HG02943 (cell line): ENCODE data around the gene ACADVL.

Source experiments
- ATAC-seq: cut with Tn5 transposase; IDR thresholded peaks from one replicate; pipeline ENCODE4 v1.9.1; 2021; ENCODE audit warnings: mild to moderate bottlenecking, low read depth, moderate library complexity; ENCODE audit not compliant: unreplicated experiment

ACADVL gene

GRCh38 chr17:7249830-7250229, 30.1 kb downstream of the ACADVL start:
- no peak for ATAC-seq

GRCh38 chr17:7250695-7251627, 31.2 kb downstream of the ACADVL start:
- ATAC-seq = no peak

- ATAC-seq = peak; percentile 80
Measured at GRCh38 chr17:7251661-7252175, 32.0 kb downstream of the ACADVL start, which contains the start of gene CTDNEP1. CTDNEP1 (minus strand) TSS chr17:7251734; CDS start chr17:7251296, 438 bp downstream.

- ATAC-seq = peak; percentile 45
Measured at GRCh38 chr17:7252176-7253043, 32.7 kb downstream of the ACADVL start, which contains the start of gene ELP5. ELP5 (plus strand) TSS chr17:7252215; CDS start chr17:7252551, 336 bp downstream.

- no peak for ATAC-seq
Measured at GRCh38 chr17:7253082-7253481, 33.3 kb downstream of the ACADVL start.

- ATAC-seq = no peak
Measured at GRCh38 chr17:7254511-7254910, 34.8 kb downstream of the ACADVL start.

GRCh38 chr17:7256766-7257456, 37.2 kb downstream of the ACADVL start:
- ATAC-seq = no peak

- ATAC-seq = no peak
Measured at GRCh38 chr17:7258731-7259554, 39.2 kb downstream of the ACADVL start.

- no peak for ATAC-seq
Measured at GRCh38 chr17:7259555-7259889, 39.8 kb downstream of the ACADVL start.

- no peak for ATAC-seq
Measured at GRCh38 chr17:7260151-7260550, 40.4 kb downstream of the ACADVL start.

- ATAC-seq = no peak
Measured at GRCh38 chr17:7260651-7261378, 41.1 kb downstream of the ACADVL start.

- ATAC-seq = no peak
Measured at GRCh38 chr17:7261379-7262191, 41.8 kb downstream of the ACADVL start.

- no peak for ATAC-seq
Measured at GRCh38 chr17:7262192-7262934, 42.6 kb downstream of the ACADVL start, which contains the start of gene CLDN7. CLDN7 (minus strand) TSS chr17:7262478; CDS start chr17:7262043, 435 bp downstream.

- no peak for ATAC-seq
Measured at GRCh38 chr17:7262935-7263800, 43.4 kb downstream of the ACADVL start.

GRCh38 chr17:7263801-7264078, 44.0 kb downstream of the ACADVL start:
- no peak for ATAC-seq

GRCh38 chr17:7266784-7267183, 47.0 kb downstream of the ACADVL start:
- ATAC-seq = no peak
